GM04504 (cell line): ENCODE results near the gene CLTB.
"Not testable (repeated sequence)": the region's sequence is repeated elsewhere in the genome, so short reads cannot be mapped to it uniquely, and the experiment has no call there.

Experiments used
- DNase-seq: peaks from one replicate; pipeline ENCODE4 v3.0.0-alpha.2; 2012; ENCODE audit warnings: low read depth

The CLTB gene

GRCh38 chr5:176427971-176428370, 11.6 kb upstream of the CLTB start:
- no peak for DNase-seq

GRCh38 chr5:176426876-176427275, 10.5 kb upstream of the CLTB start:
- DNase-seq = no peak

- DNase-seq = no peak
Measured at GRCh38 chr5:176425791-176426190, 9.5 kb upstream of the CLTB start.

- no peak for DNase-seq
Measured at GRCh38 chr5:176425138-176425537, 8.8 kb upstream of the CLTB start.

GRCh38 chr5:176424181-176424580, 7.8 kb upstream of the CLTB start:
- no peak for DNase-seq

GRCh38 chr5:176420972-176421544, 4.7 kb upstream of the CLTB start:
- DNase-seq = no peak

- DNase-seq = no peak
Measured at GRCh38 chr5:176420086-176420485, 3.7 kb upstream of the CLTB start.

- DNase-seq = no peak
Measured at GRCh38 chr5:176418251-176418650, 1.9 kb upstream of the CLTB start.

GRCh38 chr5:176416965-176417364, 626 bp upstream of the CLTB start:
- no peak for DNase-seq

GRCh38 chr5:176415240-176415951, 943 bp downstream of the CLTB start:
- DNase-seq = no peak

- DNase-seq = no peak
Measured at GRCh38 chr5:176414704-176415103, 1.6 kb downstream of the CLTB start.

GRCh38 chr5:176413709-176414191, 2.6 kb downstream of the CLTB start:
- DNase-seq = no peak

GRCh38 chr5:176413255-176413565, 3.1 kb downstream of the CLTB start:
- DNase-seq = no peak

GRCh38 chr5:176412517-176413254, 3.7 kb downstream of the CLTB start:
- DNase-seq = no peak

- no peak for DNase-seq
Measured at GRCh38 chr5:176410486-176411180, 5.7 kb downstream of the CLTB start.

GRCh38 chr5:176409765-176410164, 6.6 kb downstream of the CLTB start:
- no peak for DNase-seq

- DNase-seq = no peak
Measured at GRCh38 chr5:176408590-176408989, 7.7 kb downstream of the CLTB start.

GRCh38 chr5:176408252-176408573, 8.1 kb downstream of the CLTB start:
- DNase-seq = not testable (repeated sequence)

- DNase-seq = no peak
Measured at GRCh38 chr5:176407456-176408251, 8.7 kb downstream of the CLTB start.

- no peak for DNase-seq
Measured at GRCh38 chr5:176406436-176407052, 9.8 kb downstream of the CLTB start.

GRCh38 chr5:176405656-176406435, 10.5 kb downstream of the CLTB start:
- no peak for DNase-seq
